Measurements from ENCODE around the gene BNC1. TPM values are rescaled to one million over a fixed set of nuclear protein-coding genes. Genes with fewer than 3 reads are reported as not detected.

BNC1 gene
- total RNA-seq, 1 donor from 2014 or later, result 10.6 TPM

DNA sequence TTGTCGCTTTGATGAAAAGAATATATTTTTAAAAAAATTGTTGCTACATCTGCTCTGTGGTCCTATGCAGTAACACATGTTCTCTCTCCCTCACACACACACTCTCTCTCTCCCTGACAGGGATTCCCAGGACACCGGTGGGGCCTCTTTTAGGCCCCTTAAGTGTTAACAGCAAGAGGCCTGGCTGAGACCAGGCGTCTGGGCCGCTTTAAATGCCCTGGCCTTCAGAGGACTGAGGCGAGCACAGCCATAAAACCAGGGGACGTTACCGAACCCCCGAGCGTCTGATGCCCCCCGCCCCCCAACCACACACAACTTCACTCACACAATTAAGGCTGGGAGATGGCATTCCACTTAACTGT, 1.7 kb downstream of the BNC1 start:
- TF ChIP-seq, protein P1, sequence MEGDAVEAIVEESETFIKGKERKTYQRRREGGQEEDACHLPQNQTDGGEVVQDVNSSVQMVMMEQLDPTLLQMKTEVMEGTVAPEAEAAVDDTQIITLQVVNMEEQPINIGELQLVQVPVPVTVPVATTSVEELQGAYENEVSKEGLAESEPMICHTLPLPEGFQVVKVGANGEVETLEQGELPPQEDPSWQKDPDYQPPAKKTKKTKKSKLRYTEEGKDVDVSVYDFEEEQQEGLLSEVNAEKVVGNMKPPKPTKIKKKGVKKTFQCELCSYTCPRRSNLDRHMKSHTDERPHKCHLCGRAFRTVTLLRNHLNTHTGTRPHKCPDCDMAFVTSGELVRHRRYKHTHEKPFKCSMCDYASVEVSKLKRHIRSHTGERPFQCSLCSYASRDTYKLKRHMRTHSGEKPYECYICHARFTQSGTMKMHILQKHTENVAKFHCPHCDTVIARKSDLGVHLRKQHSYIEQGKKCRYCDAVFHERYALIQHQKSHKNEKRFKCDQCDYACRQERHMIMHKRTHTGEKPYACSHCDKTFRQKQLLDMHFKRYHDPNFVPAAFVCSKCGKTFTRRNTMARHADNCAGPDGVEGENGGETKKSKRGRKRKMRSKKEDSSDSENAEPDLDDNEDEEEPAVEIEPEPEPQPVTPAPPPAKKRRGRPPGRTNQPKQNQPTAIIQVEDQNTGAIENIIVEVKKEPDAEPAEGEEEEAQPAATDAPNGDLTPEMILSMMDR (conservative IDR thresholded peaks at IDR 0.05; ENCODE audit: low read depth, low read length), result no peak
- H3K4me3 ChIP-seq (ENCODE audit: low read depth, low read length), result peak overlapping the region; percentile 86
- DNase-seq (ENCODE audit: low read depth), result no peak

DNA sequence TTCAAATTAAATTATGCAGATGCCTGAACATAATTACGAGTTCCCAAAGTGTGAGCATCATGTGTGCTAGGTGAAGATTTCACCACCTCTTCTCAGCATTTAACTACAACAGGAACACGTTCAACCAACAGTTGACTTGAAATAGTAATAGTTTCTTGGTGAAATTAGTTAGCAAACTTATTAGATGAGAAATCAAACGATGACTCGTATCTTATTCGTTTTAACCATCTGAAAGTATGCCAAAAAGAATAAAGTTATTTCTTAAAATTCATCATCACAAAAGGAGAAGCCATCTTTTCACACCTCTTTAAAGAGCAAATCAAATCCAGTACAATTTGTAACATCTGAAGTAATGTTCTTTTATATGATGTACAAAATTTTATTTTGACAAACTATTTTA, 2.3 kb downstream of the BNC1 start:
- TF ChIP-seq, protein P1 (conservative IDR thresholded peaks at IDR 0.05; ENCODE audit: low read depth, low read length), result no peak
- peak overlapping the region; percentile 86 for H3K4me3 ChIP-seq (ENCODE audit: low read depth, low read length)
- no peak for DNase-seq (ENCODE audit: low read depth)

DNA sequence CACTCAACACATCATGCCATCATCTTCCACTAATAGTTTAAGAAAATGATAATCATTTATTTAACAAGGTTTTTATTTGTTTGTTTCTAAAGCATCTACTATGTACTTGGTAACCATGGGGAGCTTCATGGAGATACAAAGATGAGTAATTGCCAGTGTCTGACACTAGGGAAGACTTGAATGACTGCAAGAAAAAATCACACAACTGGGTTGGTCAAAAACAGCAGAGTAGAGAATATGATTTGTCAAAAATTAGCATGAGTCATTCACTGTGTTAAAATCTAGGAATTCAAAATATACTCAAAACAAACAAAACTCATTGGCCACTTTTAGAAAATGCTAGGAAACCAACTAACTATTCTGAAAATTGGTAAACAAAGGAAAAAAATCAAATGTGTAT, 6.3 kb downstream of the BNC1 start:
- H3K4me3 ChIP-seq (ENCODE audit: low read depth, low read length), result no peak overlapping the region
- DNase-seq (ENCODE audit: low read depth), result peak; percentile 46
- TF ChIP-seq, protein P1 (conservative IDR thresholded peaks at IDR 0.05; ENCODE audit: low read depth, low read length), result no peak

DNA sequence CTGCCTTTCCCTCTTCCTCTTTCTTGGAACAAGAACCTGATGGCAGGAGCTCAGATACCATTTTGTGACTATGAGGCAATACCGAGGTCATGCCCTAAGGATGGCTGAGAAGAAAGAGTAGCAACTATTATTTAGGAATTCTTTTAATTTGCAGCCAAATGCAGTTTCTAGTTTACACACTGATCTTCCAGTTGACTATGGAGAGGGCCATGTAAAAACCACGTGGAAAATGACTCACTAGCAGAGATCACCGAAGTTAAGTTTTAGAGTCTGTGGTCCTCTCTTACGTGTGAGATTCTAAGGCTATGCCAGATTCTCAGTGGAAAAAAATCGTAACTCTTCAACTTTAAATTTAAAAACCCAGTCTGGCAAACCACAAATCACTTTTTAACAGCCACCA, 7.8 kb downstream of the BNC1 start:
- no peak for DNase-seq (ENCODE audit: low read depth)
- TF ChIP-seq, protein P1 (conservative IDR thresholded peaks at IDR 0.05; ENCODE audit: low read depth, low read length), result no peak
- no peak overlapping the region for H3K4me3 ChIP-seq (ENCODE audit: low read depth, low read length)

DNA sequence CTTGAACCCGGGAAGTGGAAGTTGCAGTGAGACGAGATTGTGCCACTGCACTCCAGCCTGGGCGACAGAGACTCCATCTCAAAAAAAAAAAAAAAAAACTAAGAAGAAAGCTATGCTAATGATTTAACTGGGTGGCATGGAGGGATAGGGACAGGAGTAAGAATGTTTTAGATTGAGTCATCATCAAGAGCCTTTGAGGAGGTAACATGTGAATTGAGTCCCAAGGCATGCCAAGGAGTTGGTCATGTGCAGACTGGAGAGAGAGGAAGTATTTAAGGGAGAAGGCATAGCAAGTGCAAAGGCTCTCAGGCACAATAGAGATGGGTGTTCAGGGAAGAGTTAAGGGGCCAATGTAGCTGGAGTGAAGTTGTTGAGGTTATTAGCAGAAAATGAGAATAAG, 9.1 kb downstream of the BNC1 start:
- TF ChIP-seq, protein P1 (conservative IDR thresholded peaks at IDR 0.05; ENCODE audit: low read depth, low read length), result no peak
- H3K4me3 ChIP-seq (ENCODE audit: low read depth, low read length), result no peak overlapping the region
- DNase-seq (ENCODE audit: low read depth), result peak; percentile 95

DNA sequence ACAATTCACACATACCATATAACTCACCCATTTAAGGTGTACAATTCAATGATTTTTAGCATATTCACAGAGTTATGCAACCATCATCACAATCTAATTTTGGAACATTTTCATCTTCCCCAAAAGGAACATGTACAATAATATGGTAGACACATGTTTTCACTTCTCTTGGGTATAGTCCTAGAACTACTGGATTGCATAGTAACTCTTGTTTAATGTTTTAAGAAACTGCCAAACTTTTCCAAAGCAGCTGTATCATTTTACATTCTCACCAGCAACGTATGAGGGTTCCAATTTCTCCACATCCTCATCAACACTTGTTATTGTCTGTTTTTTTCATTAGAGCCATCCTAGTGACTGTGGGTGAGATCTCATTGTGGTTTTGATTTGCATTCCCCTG, 14.3 kb downstream of the BNC1 start:
- TF ChIP-seq, protein P1 (conservative IDR thresholded peaks at IDR 0.05; ENCODE audit: low read depth, low read length), result no peak
- DNase-seq (ENCODE audit: low read depth), result no peak
- no peak overlapping the region for H3K4me3 ChIP-seq (ENCODE audit: low read depth, low read length)

DNA sequence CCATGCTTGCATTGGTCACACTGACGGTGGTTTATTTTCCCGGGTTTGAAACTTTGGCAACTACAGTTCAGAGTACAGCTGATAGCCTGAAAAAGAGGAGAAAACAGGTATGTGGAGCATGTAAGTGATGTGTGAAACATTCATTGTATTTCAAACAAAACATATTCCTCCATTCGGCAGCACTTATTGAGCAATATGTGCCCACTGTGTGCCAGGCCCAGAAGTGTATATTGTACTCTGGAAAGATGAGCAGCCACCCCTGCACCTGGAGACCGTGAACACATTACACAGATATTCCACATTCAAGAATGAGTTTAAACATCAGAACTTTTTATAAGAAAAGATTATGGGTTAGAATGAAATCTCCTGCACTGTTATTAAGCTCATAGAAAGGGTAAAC, 16.3 kb downstream of the BNC1 start:
- no peak for DNase-seq (ENCODE audit: low read depth)
- TF ChIP-seq, protein P1 (conservative IDR thresholded peaks at IDR 0.05; ENCODE audit: low read depth, low read length), result no peak

More for the DNA sequence above, 16.3 kb downstream of the BNC1 start:
- H3K4me3 ChIP-seq (ENCODE audit: low read depth, low read length), result no peak overlapping the region

Measured in epithelial cell of proximal tubule (primary cell).